ENCODE results near the gene MAP2K5.

DNA sequence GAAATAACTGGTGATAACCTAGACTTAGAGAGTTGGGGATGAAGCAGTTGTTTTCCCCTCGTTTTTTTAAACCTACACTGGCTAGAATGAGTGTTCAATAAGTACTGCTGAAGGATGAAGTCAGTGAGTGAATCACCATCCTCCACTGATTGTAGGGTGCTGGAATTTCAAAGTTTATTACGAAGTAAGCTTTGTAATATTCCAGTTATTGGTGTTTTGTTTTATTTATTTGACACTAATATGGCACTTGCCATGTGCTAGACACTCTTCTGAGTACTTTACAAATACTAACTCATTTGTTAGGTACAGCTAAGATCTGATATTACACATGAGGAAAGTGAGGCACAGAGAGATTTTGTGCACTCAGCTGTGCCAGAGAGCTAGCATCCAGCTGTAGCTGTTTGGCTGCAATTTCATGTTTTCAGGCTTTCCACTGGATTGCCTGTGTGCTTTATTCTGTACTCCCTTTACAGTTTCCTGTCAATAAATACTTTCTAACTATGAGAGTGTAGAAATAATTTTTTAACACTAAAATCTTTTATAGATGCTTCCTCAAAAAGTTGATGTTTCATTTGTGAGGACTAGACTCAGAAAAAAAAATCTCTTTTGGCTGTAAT lies 5.8 kb downstream of the MAP2K5 start:
- TF ChIP-seq, protein P1, sequence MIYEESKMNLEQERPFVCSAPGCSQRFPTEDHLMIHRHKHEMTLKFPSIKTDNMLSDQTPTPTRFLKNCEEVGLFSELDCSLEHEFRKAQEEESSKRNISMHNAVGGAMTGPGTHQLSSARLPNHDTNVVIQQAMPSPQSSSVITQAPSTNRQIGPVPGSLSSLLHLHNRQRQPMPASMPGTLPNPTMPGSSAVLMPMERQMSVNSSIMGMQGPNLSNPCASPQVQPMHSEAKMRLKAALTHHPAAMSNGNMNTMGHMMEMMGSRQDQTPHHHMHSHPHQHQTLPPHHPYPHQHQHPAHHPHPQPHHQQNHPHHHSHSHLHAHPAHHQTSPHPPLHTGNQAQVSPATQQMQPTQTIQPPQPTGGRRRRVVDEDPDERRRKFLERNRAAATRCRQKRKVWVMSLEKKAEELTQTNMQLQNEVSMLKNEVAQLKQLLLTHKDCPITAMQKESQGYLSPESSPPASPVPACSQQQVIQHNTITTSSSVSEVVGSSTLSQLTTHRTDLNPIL (CRISPR knock-in tag; IDR thresholded peaks at IDR 0.05; ENCODE audit: low read depth), result no peak
- no peak for TF ChIP-seq TOX (CRISPR knock-in tag; IDR thresholded peaks at IDR 0.05; ENCODE audit: borderline replicate concordance)
- TF ChIP-seq ZNF565 (CRISPR knock-in tag; conservative IDR thresholded peaks at IDR 0.05; ENCODE audit: low read depth), result no peak
- no peak for TF ChIP-seq PATZ1 (CRISPR knock-in tag; IDR thresholded peaks at IDR 0.05; ENCODE audit: borderline replicate concordance)
- no peak for TF ChIP-seq BACH2 (CRISPR knock-in tag; IDR thresholded peaks at IDR 0.05; ENCODE audit: borderline replicate concordance)
- TF ChIP-seq RARB (CRISPR knock-in tag; IDR thresholded peaks at IDR 0.05), result no peak
